Measurements from ENCODE around the gene KRTAP1-1. TPM values are rescaled to one million over a fixed set of nuclear protein-coding genes. Genes with fewer than 3 reads are reported as not detected.
"Not testable (repeated sequence)": the region's sequence is repeated elsewhere in the genome, so short reads cannot be mapped to it uniquely, and the experiment has no call there.

The KRTAP1-1 gene
- total and polyA plus RNA-seq, 2 of the 4 experiments (the other 2 are of a cell fraction), result 0.90 to 1.2 TPM

- H2AK5ac ChIP-seq (ENCODE audit: low read depth, low read length); H3K56ac ChIP-seq (ENCODE audit: extremely low read depth, insufficient read depth, low read length); H3K9ac ChIP-seq (ENCODE audit: low read depth, low read length); dilution Hi-C loops (cut with HindIII; ENCODE audit: low sequenced_read_pairs, unreplicated experiment); H4K91ac ChIP-seq (ENCODE audit: insufficient read depth, low read depth, low read length); H3K23ac ChIP-seq (ENCODE audit: low read depth, low read length); H3K4me3 ChIP-seq (ENCODE audit: insufficient read depth, low read depth, low read length); H3K4ac ChIP-seq (ENCODE audit: low read depth, low read length); H4K8ac ChIP-seq (ENCODE audit: low read depth in 2 of 2, low read length in 2 of 2); BruUV-seq (replicated peaks); DNase-seq; H3K27me3 ChIP-seq (ENCODE audit: control insufficient read depth, insufficient read depth, low read length); H3K4me1 ChIP-seq (ENCODE audit: control insufficient read depth, insufficient read depth, low read length); H3K9me1 ChIP-seq (ENCODE audit: insufficient read depth, low read length); H2BK20ac ChIP-seq (ENCODE audit: low read depth, low read length); intact Hi-C loops (cut with micrococcal nuclease); H2AFZ ChIP-seq (replicated peaks; ENCODE audit: low read length, poor library complexity); H3K4me2 ChIP-seq (ENCODE audit: low read depth, low read length); in situ Hi-C loops (cut with MboI; ENCODE audit: low sequenced_read_pairs); H3K36me3 ChIP-seq (ENCODE audit: control insufficient read depth, insufficient read depth, low read length); H3K18ac ChIP-seq (ENCODE audit: low read depth, low read length); H3K27ac ChIP-seq (ENCODE audit: insufficient read depth, low read length); H2BK15ac ChIP-seq (ENCODE audit: low read depth, low read length); H4K5ac ChIP-seq (ENCODE audit: low read depth, low read length); H3K14ac ChIP-seq (replicated peaks; ENCODE audit: low read depth, low read length); H3K79me1 ChIP-seq (ENCODE audit: low read depth in 1 of 2, low read length in 2 of 2); H3K9me3 ChIP-seq (ENCODE audit: control insufficient read depth, insufficient read depth, low read length); H2AK9ac ChIP-seq (replicated peaks; ENCODE audit: low read depth, low read length, poor library complexity); ATAC-seq (ENCODE audit: low read depth); H2BK120ac ChIP-seq (ENCODE audit: low read depth, low read length); CTCF ChIA-PET; H2BK5ac ChIP-seq (ENCODE audit: low read depth, low read length, poor library complexity, severe bottlenecking); POLR2A ChIA-PET (ENCODE audit: unreplicated experiment); H4K20me1 ChIP-seq (ENCODE audit: insufficient read depth, low read length): not testable (repeated sequence)
- no CpG with 5 or more reads among the region's 6 CpGs for WGBS, 2 experiments (ENCODE audit: extremely low coverage in 2 of 2, insufficient read length in 1 of 2)
Measured at GRCh38 chr17:40999563-40999962, 41.7 kb downstream of the KRTAP1-1 start, which contains the start of gene KRTAP3-2. Gene KRTAP3-2 (minus strand): TSS chr17:40999906. CDS start chr17:40999853, 53 bp downstream.
